ENCODE measurements around the gene HIRA.

DNA sequence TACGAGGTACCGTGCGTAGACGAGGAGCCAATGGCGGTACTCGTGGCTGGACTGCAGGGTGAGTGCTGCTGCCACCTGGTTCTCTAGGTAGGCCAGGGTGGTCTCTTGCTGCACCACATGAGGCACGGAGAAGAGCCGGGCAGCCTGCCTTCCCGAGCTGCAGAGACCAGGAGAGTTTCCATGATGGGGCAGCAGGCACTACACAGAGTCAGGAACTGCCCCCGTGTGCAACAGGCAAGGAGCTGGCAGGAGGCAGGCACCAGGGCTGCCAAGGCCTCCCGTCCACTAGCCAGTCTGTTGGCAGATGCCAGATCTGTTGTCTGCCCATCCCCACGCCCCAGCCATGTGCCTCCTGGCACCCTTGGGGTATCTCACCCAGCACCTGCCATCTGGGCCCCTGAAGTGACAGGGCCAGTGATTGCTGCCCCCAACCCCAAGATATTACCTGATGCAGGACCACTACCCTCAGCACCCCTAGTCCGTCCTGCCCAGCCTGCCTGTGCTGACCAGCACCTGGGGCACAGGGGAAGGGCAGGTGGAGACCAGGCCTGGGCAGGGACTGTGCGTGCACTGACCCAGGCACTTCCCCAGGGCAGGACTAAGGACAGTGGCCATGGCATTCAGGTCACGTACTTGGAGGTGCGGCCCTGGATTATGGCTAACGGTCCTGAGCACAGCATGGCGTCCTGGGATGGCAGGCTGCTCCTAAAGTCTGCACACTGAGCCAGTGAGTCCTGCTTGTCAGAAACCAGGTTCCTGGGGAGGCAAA lies 78.0 kb downstream of the HIRA start:
- no peak for TF ChIP-seq CTCF (IDR thresholded peaks at IDR 0.05)
- TF ChIP-seq POLR2A (IDR thresholded peaks at IDR 0.05) = no peak
